ENCODE results near the gene NPEPPS.
A peak's percentile ranks its signal among the peaks of the same experiment; 100 is the strongest.
"Not testable (repeated sequence)": the region's sequence is repeated elsewhere in the genome, so short reads cannot be mapped to it uniquely, and the experiment has no call there.

The NPEPPS gene

GRCh38 chr17:47561698-47562405, 30.9 kb downstream of the NPEPPS start:
- DNase-seq: not testable (repeated sequence)

GRCh38 chr17:47562406-47562705, 31.4 kb downstream of the NPEPPS start:
- DNase-seq: not testable (repeated sequence)

DNA sequence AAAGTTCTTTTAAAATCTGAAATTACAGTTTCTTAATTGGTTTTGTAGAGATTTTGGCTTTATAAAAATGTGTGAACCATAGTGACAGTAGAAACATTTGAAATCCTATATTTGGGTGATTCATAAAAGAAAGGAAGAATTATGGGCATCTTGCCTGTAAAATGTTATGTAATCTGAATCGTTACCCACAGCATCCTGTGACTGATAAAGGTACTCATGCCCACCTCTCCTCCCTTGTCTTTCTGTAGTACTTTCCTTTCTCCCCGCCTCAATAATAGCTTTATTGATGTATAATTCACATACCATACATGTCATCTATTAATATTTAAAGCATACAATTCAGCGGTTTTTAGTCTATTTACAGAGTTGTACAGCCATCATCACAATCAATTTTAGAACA, 36.4 kb downstream of the NPEPPS start:
- DNase-seq: not testable (repeated sequence)

DNA sequence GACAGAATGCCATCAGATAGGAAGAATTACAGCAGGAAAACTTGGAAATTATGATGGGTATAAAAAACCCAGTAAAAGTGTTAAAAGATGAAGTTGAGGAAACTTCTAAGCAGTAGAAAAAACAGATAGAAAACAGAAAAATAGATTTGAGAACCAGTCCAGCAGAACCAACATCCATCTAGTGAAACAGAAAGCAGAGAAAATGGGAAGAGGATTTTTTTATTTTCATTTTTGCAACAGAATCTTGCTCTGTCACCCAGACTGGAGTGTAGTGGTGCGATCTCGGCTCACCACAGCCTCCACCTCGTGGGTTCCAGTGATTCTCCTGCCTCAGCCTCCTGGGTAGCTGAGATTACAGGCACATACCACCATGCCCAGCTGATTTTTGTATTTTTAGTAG, 41.7 kb downstream of the NPEPPS start:
- not testable (repeated sequence) for DNase-seq

DNA sequence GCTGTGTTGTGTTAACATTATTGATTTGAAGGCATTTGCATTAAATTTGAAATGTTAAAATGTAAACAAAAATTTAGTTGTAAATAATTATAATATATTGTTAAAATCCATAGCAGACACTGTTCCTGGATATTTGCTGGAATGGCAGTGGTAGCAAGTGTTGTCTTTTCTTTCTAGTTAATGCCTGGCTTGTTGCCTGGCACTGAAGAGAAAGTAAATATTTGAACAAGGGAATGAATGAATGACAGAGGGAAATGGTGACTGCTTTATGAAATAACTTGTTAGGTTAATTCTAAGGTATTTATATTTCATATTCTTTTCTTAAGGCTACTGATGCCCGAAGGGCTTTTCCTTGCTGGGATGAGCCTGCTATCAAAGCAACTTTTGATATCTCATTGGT, 51.5 kb downstream of the NPEPPS start:
- not testable (repeated sequence) for DNase-seq

DNA sequence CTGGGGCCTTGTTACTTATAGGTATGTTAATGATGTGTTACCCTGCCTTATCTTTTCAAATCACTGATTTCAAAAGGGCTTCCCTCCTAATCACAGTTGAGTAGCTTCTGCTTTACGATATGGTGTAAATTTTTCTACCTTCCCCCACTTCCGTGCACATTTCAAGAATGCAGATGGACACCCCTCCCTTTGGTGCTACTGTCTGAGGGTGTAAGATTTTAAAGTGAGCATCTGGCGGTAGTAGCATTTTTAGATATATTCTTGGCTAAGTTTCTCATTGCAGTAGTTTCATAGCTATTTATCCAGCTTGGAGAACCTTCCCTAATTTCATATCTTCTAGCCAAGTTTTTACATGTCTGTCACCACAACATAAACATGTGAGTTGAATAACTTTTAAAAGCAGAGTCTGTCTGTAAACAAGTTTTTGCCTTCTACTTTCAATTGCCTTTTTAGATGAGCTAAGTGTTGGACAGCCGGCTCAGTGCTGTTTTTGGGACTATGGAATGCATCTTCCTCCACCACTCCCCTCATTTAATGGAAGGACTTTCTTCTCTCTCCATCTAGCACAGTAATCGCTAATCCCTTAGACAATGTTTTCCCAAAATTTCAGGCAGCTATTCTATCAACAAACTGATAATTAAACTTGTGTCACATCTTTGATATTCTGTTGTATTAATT, 55.6 kb downstream of the NPEPPS start:
- not testable (repeated sequence) for DNase-seq

- not testable (repeated sequence) for DNase-seq
Measured at GRCh38 chr17:47593522-47593921, 62.6 kb downstream of the NPEPPS start.

DNA sequence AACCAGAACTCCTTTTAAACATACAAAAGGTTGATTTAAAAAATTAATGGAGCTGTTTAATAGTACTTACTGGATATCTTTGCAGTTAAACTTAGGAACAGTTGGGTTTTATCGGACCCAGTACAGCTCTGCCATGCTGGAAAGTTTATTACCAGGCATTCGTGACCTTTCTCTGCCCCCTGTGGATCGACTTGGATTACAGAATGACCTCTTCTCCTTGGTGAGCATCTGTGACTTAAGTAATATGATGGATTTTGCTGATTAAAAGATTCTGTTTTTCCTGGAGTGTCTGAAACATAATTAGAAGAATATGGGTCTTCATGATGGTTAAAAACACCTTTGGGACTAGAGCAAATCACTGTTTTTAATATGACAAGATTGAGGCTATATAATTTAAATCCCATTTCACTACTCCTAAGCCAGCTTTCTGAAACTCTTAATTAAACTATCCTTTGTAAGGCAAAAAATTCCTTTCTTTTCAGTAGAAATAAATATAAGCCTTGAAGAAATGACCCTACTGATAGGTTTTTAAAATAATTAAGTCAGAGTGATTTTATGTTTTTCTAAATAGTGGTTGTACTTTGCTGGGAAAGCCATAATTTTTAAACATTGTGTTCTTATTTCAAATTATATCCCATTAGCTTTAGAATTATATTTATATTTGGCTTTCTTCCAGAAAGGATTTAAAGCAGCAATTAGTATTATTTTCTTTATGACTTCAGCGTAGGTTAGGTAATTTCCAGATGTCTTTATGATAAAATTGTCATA, 73.1 kb downstream of the NPEPPS start:
- no peak for DNase-seq

DNA sequence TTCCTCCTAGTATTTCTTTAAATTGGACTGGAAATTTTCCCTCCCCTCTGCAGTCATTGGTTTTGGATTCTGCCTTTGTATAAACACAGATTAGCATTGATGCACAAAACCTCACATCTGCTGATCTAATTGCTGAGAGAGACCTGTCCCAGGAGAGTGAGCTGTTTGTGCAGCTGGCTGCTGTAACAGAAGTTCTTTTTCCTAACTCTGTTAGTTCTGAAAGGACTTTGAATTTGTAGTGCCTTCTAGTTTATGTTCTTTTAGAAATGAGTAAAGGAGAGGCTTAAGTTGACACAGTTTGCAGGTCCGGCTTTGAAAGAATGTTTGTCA, 73.7 kb downstream of the NPEPPS start:
- DNase-seq: peak; percentile 36

- no peak for DNase-seq
Measured at GRCh38 chr17:47605011-47605410, 74.1 kb downstream of the NPEPPS start.

DNA sequence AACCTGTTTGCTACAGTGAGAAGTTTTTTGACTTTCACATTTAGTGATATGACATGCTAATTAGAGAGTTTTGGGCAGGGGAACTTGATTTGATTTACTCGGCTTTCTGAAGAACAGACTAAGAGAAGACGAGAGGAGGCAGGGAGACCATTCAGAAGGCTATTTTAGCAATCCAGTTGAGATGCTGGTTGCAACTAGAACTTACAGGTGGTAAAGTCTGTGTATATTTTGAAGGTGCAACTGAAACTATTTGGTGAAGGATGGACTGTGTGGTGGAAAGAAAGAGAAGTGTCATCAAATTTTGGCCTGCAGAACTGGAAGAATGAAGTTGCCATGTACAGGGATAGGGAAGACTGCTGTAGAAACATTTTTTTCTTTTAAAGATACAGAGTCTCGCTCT, 76.6 kb downstream of the NPEPPS start:
- no peak for DNase-seq

DNA sequence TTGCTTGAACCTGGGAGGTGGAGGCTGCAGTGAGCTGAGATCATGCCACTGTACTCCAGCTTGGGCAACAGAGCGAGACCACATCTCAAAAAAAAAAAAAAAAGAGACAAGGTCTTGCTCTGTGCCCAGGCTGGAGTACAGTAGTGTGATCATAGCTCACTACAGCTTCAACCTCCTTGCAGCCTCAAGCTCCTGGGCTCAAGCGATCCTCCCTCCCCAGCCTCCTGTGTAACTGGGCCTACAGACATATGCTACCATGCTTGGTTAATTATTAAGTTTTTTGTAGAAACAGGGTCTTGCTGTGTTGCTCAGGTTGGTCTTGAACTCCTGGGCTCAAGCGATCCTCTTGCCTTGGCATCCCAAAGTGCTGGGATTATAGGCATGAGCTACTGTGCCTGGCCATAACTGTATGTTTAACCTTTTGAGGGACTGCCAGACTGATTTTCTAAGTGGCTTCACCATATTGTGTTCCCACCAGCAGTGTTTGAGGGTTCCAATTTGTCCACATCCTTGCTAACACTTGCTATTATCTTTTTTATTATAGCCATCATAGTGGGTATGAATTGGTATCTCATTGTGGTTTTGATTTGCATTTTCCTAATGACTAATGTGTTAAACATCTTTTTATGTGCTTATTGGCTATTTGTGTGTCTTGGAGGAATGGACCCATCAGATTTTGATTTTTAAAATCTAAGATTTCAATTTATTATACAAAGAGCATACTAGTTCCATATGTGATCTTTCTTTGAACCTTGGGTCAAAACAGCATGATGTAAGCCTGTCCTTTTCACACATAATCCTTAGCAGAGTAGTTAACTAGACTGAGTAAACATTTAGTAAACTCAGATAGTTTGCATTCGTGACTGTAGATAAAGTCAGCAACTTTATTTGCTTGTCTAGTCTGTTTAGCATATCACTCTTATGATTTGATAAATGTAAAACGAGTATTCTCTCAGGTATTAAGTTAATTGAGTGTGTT, 80.8 kb downstream of the NPEPPS start:
- DNase-seq: no peak

DNA sequence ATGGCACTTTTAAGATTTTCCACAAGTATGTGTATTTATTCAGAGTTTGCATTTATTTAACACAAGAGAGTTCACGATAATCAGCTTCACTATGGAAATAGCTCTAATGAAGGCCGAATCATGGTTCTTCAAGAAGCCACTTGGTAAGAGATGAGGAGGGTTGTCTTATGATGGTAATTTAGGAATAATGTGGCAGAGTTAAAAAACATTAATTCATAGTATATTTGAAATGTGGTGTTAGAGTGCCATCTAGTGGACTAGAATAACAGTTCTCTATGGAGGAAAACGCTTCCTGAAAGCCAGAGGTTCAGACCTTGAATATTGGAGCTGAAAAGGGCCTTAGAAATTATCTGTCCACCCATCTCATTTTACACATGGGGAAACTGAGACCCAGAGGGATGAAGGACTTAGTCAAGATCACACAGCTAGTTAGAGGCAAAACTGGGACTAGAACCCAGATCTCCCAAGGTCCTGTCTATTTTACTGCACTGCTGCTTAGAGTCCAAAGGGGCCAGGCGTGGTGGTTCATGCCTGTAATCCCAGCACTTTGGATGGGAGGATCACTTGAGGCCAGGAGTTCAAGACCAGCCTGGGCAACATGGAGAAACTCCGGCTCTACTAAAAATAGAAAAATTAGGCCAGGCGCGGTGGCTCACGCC, 85.0 kb downstream of the NPEPPS start:
- peak; percentile 10 for DNase-seq

DNA sequence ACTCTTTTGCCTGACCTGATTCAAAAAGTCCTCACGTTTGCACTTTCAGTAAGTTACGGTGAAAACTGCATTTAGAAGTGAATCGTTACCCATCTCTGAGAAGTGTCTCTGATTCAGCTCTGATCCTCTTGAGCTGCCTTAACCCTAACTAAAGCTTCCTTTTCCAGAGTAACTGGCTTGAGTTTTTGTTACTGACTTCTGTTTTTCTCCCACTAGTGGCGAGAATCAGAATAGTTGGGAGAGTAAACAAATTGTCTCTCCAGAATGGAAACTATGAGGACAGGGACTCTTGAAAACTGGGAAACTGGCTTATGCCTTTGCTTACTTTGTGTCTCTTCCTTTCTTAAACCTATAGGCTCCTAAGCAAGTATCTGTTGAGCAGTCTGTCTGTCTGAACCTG, 87.5 kb downstream of the NPEPPS start:
- DNase-seq: no peak

DNA sequence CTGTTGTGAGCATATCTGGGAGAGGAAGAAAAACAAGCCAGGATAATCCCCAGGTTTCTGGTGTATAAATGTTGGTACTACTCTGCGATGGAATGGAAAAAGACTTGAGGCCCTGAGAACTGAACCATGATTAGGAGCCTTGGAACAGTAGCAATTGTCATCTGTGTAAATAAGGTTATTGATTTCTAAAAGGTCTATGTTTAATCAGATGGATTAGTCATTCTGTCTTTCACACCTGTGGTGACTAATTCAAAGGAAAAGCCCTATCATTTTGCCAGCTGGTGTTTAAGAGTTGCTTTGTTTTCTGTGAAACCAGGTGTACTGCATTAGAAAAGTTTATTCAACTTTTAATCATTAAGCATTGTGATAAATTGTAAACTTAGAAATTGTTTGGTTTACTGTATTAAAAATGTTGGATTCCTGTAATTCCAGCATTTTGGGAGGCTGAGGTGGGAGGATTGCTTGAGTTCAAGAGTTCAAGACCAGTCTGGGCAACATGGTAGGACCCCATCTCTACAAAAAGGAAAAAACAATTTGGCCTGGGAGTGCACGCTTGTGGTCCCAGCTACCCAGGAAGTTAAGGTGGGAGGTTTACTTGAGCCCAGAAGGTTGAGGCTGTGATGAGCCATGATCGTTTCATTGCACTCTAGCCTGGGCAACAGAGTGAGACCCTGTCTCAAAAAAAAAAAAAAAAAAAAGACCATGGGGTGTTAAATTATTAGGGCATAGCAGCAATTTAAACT, 89.8 kb downstream of the NPEPPS start:
- no peak for DNase-seq

GRCh38 chr17:47621293-47622179, 90.6 kb downstream of the NPEPPS start:
- DNase-seq: no peak

GRCh38 chr17:47622180-47622549, 91.3 kb downstream of the NPEPPS start:
- DNase-seq: no peak

DNA sequence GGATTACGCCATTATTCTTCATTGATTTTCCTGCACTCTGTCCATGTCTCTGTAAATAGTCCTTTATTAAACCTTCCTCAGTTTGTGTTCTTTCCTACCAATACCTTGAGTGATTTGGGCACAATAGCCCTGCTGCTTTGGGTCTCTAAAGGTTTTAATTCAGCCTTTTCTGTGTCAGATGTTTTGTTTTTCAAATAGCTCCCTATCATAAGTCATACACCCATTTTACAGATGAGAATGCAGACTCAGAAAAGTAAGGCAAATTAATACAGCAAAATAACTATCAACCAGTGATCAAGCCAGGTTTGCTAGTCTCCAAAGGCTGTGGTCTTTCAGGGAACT, 93.8 kb downstream of the NPEPPS start:
- no peak for DNase-seq

GRCh38 chr17:47628014-47628566, 97.2 kb downstream of the NPEPPS start:
- no peak for DNase-seq

DNA sequence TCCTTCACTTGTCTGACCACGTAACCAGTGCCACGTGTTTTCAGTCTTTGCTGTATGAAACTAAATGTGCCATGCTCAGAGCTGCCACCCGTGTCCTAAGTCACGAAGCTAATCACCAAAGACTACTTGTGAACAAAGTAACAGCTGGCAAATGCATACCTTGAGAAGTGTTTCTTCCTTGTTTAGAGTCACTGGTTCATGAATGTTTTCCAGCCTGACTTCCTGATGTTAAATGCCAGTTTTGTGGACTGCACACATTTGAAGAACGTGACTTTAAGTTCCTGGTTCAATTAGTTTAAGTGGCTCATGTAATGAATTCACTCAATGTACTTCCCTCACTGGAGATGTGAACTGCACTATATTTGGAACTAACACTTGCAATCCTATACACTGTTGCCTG, 98.9 kb downstream of the NPEPPS start:
- no peak for DNase-seq

GRCh38 chr17:47630614-47631013, 99.7 kb downstream of the NPEPPS start:
- no peak for DNase-seq

Measured in NCI-H1092 (cell line).